Bronchial epithelial cell (primary cell): ENCODE results near the gene METTL3. TPM values are rescaled to one million over a fixed set of nuclear protein-coding genes. Genes with fewer than 3 reads are reported as not detected.

Source experiments
- DNase-seq: peaks from one replicate; pipeline ENCODE4 v3.0.0-alpha.2; 2010; ENCODE audit warnings: low read depth
- FAIRE-seq: peaks from 2 replicates; lab custom pipeline; 2011; peaks lifted over from hg19 to GRCh38; lab: Jason Lieb, UNC
- H3K27me3 ChIP-seq: 2 replicates; pipeline ENCODE4 v1.5.1; 2011; ENCODE audit warnings: low read length; ENCODE audit not compliant: control insufficient read depth, insufficient read depth
- H3K36me3 ChIP-seq: 2 replicates; pipeline ENCODE4 v1.5.1; 2011; ENCODE audit warnings: low read length; ENCODE audit not compliant: control insufficient read depth, insufficient read depth
- H3K4me3 ChIP-seq: 2 replicates; pipeline ENCODE4 v1.5.1; 2011; ENCODE audit warnings: mild to moderate bottlenecking, low read depth, low read length, control low read depth
- CTCF ChIP-seq: IDR thresholded peaks from 2 replicates; pipeline ENCODE4 v1.5.1; 2011; ENCODE audit warnings: mild to moderate bottlenecking, moderate library complexity, low read length, control low read depth, inconsistent platforms; ENCODE audit not compliant: insufficient read depth, severe bottlenecking
- total RNA-seq: library from RNA; depleted of rRNA; stranded (reverse); fragments of >200 nt; gene quantifications from 2 replicates; pipeline ENCODE4 v1.2.1, GENCODE V29; 2014

Gene METTL3
- total RNA-seq, 1 donor from 2014 or later = 53.2 TPM

GRCh38 chr14:21476925-21477681 is 34.0 kb downstream of the METTL3 start, which contains the start of the genes RAB2B and TOX4:
Gene RAB2B (minus strand): TSS chr14:21476959. CDS start chr14:21476872, 87 bp downstream.
Gene TOX4 (plus strand): TSS chr14:21477195. CDS start chr14:21477279, 84 bp downstream.
- TF ChIP-seq CTCF = peak; percentile 98
- Histone ChIP-seq H3K4me3 (peak within 1 kb of the TSS; percentile 99), H3K36me3 (no peaks in the 10 kb centered on the region), H3K27me3 (no peaks in the 10 kb centered on the region)
- DNase-seq = peak; percentile 97
- FAIRE-seq = no peak

GRCh38 chr14:21476523-21476924 is 34.6 kb downstream of the METTL3 start:
- Histone ChIP-seq H3K36me3 (no peaks in the 10 kb centered on the region), H3K4me3 (peak overlapping the region; percentile 99), H3K27me3 (no peaks in the 10 kb centered on the region)
- FAIRE-seq (no peak), DNase-seq (peak; percentile 69)
- no peak for TF ChIP-seq CTCF

- FAIRE-seq (no peak), DNase-seq (no peak)
- Histone ChIP-seq H3K4me3 (peak overlapping the region; percentile 99), H3K27me3 (no peaks in the 10 kb centered on the region), H3K36me3 (no peaks in the 10 kb centered on the region)
- TF ChIP-seq CTCF = no peak
Measured at GRCh38 chr14:21475767-21476522, 35.2 kb downstream of the METTL3 start.

GRCh38 chr14:21467616-21468015 is 43.5 kb downstream of the METTL3 start:
- FAIRE-seq (no peak), DNase-seq (peak; percentile 72)
- TF ChIP-seq CTCF = no peak
- H3K27me3 ChIP-seq = no peaks in the 10 kb centered on the region
- H3K36me3 ChIP-seq = peaks cover 1% of the 10 kb centered on the region
- H3K4me3 ChIP-seq = no peak overlapping the region

GRCh38 chr14:21455912-21456667 is 55.0 kb downstream of the METTL3 start, which contains the start of gene CHD8:
Gene CHD8 (minus strand): TSS chr14:21456123. CDS start chr14:21431643, 24,480 bp downstream.
- Histone ChIP-seq H3K4me3 (peak within 1 kb of the TSS; percentile 84), H3K27me3 (no peaks in the 10 kb centered on the region), H3K36me3 (no peaks in the 10 kb centered on the region)
- FAIRE-seq = peak; percentile 92
- TF ChIP-seq CTCF = peak; percentile 65
- DNase-seq = peak; percentile 99
